ENCODE data around the gene CD22.

Gene CD22

DNA sequence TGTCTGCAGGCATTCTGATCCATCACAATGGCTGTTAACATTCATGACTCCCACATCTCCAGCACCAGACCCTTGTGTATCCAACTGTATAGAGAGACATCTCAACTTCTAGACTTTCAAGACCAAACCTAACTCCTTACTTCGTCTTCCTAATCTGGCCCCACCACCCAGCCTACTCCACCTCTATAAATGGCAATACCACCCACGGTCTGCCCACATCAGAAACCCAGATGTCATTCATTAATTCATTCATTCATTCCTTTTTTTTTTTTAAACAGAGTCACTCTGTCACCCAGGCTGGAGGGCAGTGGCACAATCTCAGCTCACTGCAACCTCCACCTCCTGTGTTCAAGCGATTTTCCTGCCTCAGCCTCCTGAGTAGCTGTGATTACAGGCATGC, 52.3 kb downstream of the CD22 start:
- no peak for TF ChIP-seq JUND (IDR thresholded peaks at IDR 0.05; ENCODE audit: low read depth)
- no peak for DNase-seq (ENCODE audit: low read depth in 1 of 2, low spot score in 1 of 2)

DNA sequence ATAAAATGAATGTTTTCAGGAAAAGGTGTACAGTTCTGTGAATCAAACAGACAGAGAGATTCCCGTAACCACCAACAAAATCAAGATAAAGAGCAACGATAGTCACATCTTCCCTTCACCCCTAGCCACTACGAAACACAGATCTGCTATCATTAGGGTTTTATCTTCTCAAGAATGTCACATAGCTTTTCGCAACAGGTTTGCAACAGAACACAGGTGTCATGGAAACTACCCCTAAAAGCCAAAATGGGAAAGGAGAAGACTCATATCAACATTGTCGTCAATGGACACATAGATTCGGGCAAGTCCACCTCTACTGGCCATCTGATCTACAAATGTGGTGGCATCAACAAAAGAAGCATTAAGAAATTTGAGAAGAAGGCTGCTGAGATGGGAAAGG, 52.9 kb downstream of the CD22 start:
- in situ Hi-C loops (cut with HindIII; ENCODE audit: low pct_unique_long_range_greater_than_20kb, low sequenced_read_pairs), result no loop called here
- no peak for TF ChIP-seq JUND (IDR thresholded peaks at IDR 0.05; ENCODE audit: low read depth)

More for the DNA sequence above, 52.3 kb downstream of the CD22 start:
- in situ Hi-C loops (cut with HindIII; ENCODE audit: low pct_unique_long_range_greater_than_20kb, low sequenced_read_pairs), result no loop called here

DNA sequence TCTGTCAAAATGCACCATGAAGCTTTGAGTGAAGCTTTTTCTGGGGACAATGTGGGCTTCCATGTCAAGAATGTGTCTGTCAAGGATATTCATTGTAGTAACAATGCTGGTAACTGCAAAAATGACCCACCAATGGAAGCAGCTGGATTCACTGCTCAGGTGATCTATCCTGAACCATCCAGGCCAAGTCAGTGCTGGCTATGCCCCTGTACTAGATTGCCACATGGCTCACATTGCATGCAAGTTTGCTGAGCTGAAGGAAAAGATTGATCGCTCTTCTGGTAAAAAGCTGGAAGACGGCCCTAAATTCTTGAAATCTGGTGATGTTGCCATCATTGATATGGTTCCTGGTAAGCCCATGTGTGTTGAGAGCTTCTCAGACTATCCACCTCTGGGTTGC, 54.5 kb downstream of the CD22 start:
- in situ Hi-C loops (cut with HindIII; ENCODE audit: low pct_unique_long_range_greater_than_20kb, low sequenced_read_pairs), result no loop called here
- no peak for TF ChIP-seq JUND (IDR thresholded peaks at IDR 0.05; ENCODE audit: low read depth)
- DNase-seq (ENCODE audit: low read depth in 1 of 2, low spot score in 1 of 2), result no peak

More for the DNA sequence above, 52.9 kb downstream of the CD22 start:
- no peak for DNase-seq (ENCODE audit: low read depth in 1 of 2, low spot score in 1 of 2)

DNA sequence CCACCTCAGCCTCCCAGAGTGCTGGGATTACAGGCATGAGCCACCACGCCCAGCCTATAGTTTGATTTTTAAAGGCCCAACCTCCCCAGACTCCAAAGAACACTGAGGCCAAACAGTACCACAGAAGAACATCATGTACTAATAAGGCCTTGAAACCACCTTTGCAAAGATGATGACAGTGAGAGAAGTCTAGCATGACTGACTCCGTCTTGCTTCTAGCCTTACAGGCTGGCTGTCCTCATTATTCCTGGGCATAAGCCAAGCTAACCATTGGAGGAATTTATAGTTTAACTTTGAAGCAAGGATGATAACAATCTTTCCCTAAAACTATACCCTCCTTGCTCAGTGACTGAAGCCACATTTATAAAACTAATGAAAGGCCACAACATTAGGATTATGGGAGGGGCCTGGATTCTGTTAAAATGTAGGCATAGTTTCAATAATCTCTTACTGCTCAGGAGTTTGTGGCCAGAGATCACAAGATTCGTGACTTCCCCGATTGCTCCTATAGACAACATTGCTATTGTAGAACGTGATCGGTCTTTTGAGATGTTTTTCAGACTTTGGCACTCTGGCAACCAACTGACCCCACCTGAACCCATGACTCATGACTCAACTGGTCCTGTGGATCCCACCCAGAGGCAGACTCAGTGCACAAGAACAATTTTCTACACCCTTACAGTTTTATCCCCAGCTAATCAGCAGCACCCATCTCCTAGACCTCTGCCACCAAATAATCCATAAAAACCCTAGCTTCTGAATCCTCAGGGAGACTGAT, 59.5 kb downstream of the CD22 start:
- in situ Hi-C loops (cut with HindIII; ENCODE audit: low pct_unique_long_range_greater_than_20kb, low sequenced_read_pairs), result no loop called here
- TF ChIP-seq JUND (IDR thresholded peaks at IDR 0.05; ENCODE audit: low read depth), result no peak
- no peak for DNase-seq (ENCODE audit: low read depth in 1 of 2, low spot score in 1 of 2)

DNA sequence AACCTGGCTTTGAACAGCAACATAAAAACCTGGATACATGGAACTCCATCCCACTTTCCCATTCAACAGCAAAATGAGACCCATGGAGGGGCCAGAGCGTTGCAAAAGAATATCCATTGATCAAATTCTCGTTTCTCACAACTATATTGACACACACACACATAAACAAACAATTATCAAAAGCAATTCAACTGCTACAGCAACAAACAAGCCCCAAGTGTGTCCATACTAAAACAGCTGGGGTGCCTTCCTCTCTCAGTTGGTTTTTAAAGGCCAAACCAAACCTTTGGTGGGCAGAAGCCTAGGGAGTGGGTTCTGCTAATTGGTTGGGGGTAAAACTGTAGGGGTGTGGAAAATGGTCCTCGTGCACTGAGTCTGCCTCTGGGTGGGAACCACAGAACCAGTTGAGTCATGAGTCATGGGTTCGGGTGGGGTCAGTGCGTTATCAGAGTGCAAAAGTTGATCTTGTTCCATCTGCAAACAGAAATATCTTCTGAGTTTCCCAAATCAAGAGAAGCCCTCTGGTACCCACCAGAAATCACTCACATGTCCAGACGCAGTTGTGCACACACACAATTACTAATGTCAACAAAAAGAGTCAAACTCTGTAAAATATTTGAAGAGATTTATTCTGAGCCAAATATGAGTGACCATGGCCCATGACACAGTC, 60.3 kb downstream of the CD22 start:
- no peak for DNase-seq (ENCODE audit: low read depth in 1 of 2, low spot score in 1 of 2)
- in situ Hi-C loops (cut with HindIII; ENCODE audit: low pct_unique_long_range_greater_than_20kb, low sequenced_read_pairs), result no loop called here
- TF ChIP-seq JUND (IDR thresholded peaks at IDR 0.05; ENCODE audit: low read depth), result no peak

DNA sequence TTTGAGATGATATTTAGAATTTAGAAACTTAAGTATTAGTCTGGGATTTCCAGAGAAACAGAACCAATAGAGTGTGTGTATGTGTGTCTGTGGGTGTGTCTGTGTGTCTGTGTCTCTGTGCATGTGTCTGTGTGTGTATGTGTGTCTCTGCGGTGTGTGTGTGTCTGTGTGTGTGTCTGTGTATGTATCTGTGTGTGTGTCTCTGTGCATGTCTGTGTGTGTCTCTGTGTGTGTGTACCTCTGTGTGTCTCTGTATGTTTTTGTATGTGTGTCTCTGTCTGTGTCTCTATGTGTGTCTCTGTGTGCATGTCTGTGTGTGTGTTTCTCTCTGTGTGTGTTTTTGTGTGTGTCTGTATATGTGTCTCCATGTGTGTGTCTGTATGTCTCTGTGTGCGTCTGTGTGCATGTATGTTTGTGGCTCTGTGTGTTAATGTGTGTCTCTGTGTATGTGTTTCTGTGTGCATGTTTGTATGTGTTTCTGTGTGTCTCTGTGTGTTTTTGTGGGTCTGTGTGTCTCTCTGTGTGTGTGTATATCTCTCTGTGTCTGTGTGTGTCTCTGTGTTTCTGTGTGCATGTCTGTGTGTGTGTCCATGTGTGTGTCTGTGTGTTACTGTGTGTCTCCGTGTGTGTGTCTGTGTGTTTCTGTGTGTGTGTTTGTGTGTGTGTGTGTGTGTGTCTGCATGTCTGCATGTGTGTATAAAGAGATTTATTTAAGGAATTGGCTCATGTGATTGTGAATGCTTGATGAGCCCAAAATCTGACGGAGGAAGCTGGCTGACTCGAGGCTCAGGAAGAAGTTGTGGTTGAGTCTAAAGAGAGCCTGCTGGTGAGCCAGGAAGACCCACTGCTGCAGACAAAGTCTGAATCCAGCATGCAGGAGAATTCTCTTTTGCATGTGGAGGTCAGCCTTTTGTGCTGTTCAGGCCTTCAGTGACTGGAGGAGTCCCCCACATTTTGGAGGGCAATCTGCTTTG, 64.0 kb downstream of the CD22 start:
- TF ChIP-seq JUND (IDR thresholded peaks at IDR 0.05; ENCODE audit: low read depth), result no peak
- DNase-seq (ENCODE audit: low read depth in 1 of 2, low spot score in 1 of 2), result no peak
- in situ Hi-C loops (cut with HindIII; ENCODE audit: low pct_unique_long_range_greater_than_20kb, low sequenced_read_pairs), result no loop called here

DNA sequence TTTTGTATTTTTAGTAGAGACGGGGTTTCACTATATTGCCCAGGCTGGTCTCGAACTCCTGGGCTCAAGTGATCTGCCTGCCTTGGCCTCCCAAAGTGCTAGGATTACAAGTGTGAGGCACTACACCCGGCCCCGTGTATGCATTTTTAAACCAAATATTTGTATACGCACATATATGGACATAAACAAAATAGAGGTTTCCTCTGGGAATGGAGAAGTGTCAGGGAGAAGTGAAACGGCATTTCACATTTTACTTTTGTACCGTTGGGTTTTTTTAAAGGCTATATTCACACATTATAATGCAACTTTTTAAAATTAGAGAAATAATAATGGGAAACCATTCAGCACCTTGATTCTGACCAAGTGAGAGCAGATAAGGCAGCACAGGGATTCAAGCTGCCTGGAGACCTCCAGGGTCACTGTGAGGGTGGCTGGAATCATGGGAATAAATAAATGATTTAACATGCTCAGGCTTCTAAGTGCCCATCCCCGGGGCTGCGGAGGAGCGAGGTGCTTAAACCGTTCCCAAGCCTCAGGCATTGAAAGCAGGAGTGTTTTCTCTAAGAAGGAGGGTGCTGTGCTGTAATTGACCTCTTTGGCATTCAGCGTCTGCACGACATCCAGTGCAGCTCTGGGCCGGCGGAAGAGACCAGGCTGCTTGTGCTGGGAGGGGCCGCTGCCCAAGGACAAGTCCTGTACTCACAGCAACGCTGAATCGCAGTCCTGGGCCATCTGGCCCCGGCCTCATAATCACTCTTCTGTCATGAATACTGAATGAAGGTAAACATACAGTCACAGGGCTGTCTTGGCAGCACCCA, 66.6 kb downstream of the CD22 start:
- DNase-seq (ENCODE audit: low read depth in 1 of 2, low spot score in 1 of 2), result no peak
- in situ Hi-C loops (cut with HindIII; ENCODE audit: low pct_unique_long_range_greater_than_20kb, low sequenced_read_pairs), result no loop called here
- TF ChIP-seq JUND (IDR thresholded peaks at IDR 0.05; ENCODE audit: low read depth), result no peak

DNA sequence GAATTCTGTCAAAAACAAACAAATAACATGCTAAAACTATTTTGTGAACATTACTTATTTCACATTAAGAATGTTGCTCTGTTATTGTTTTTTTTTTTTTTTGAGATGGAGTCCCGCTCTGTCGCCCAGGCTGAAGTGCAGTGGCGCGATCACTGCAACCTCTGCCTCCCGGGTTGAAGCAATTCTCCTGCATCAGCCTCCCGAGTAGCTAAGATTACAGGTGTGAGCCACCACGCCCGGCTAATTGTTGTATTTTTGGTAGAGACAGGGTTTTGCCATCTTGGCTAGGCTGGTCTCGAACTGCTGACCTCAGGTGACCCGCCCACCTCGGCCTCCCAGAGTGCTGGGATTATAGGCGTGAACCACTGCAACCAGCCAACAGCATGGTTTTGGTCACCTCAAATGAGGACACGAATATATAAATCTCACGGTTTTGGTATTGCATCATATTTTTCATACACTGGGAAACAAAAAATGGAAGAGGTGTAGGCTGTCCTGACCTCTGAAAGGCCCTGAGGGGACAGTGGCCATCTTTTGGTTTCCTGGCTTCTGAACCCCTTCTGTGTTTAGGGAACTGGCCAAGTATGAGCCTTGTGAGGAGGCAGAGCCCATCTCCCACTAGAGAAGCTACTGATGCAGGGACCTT, 67.4 kb downstream of the CD22 start:
- no peak for TF ChIP-seq JUND (IDR thresholded peaks at IDR 0.05; ENCODE audit: low read depth)
- no peak for DNase-seq (ENCODE audit: low read depth in 1 of 2, low spot score in 1 of 2)
- in situ Hi-C loops (cut with HindIII; ENCODE audit: low pct_unique_long_range_greater_than_20kb, low sequenced_read_pairs), result no loop called here
